Transverse colon (tissue), 4 donors: Measurements from ENCODE around the gene RPLP2. TPM values are rescaled to one million over a fixed set of nuclear protein-coding genes. Genes with fewer than 3 reads are reported as not detected.
A peak's percentile ranks its signal among the peaks of the same experiment; 100 is the strongest.

ENCODE experiments used
- DNase-seq: peaks from one replicate; pipeline ENCODE4 v3.0.0-alpha.2; 2019
- H3K27ac ChIP-seq, 4 donors: fragments of 200-600 bp; sonication (generic); 2 replicates each; pipeline ENCODE4 v1.5.1; 2016 to 2018; ENCODE audit warnings: inconsistent platforms in 4 of 4
- H3K27me3 ChIP-seq: fragments of 200-600 bp; sonication (generic); 2 replicates; pipeline ENCODE4 v1.5.1; 2017; ENCODE audit warnings: inconsistent platforms
- H3K36me3 ChIP-seq, 4 donors: fragments of 200-600 bp; sonication (generic); 2 replicates each; pipeline ENCODE4 v1.5.1; 2017 to 2019; ENCODE audit warnings: inconsistent platforms in 4 of 4
- H3K4me1 ChIP-seq, 4 donors: fragments of 200-600 bp; sonication (generic); 2 replicates each; pipeline ENCODE4 v1.5.1; 2017 to 2020; ENCODE audit warnings: inconsistent platforms in 4 of 4
- H3K4me3 ChIP-seq, 4 donors: fragments of 200-600 bp; sonication (generic); 1 replicate in 1 of 4; 2 replicates in 3 of 4; pipeline versions ENCODE4 v1.5.1 to v1.6.1; 2017 to 2019; ENCODE audit warnings: inconsistent platforms in 4 of 4
- H3K9me3 ChIP-seq, 2 donors: fragments of 200-600 bp; sonication (generic); 2 replicates each; pipeline ENCODE4 v1.5.1; 2017 to 2019; ENCODE audit warnings: inconsistent platforms in 2 of 2
- CTCF ChIP-seq, 5 experiments: fragments of 200-600 bp in 3 of 5; fragments of 450-650 bp in 2 of 5; sonication (generic) in 3 of 5; IDR thresholded peaks; 1 replicate in 2 of 5; 2 replicates in 3 of 5; pipeline ENCODE4 v1.5.1; 2016 to 2017; ENCODE audit warnings: antibody characterized with exemption in 5 of 5, inconsistent platforms in 3 of 5, mild to moderate bottlenecking in 2 of 5, moderate library complexity in 1 of 5
- EP300 ChIP-seq: sonication (generic); formaldehyde crosslinking; IDR thresholded peaks from one replicate; pipeline ENCODE4 v1.6.1; 2017; ENCODE audit warnings: antibody characterized with exemption, low read depth
- POLR2A ChIP-seq: fragments of 450-650 bp; IDR thresholded peaks from one replicate; pipeline ENCODE4 v1.6.1; 2016; ENCODE audit warnings: antibody characterized with exemption, mild to moderate bottlenecking, moderate library complexity
- POLR2AphosphoS5 ChIP-seq, 3 donors: sonication (generic); formaldehyde crosslinking; IDR thresholded peaks; one replicate each; pipeline ENCODE4 v1.6.1; 2016; ENCODE audit warnings: antibody characterized with exemption in 3 of 3
- WGBS, 2 donors: methylation state at CpG; one replicate each; pipeline ENCODE4 v1.1.5; 2018; ENCODE audit warnings: low coverage in 1 of 2; 5-methylcytosine and 5-hydroxymethylcytosine counted together
- in situ Hi-C, 4 donors: fragments of 200-750 bp; cut with MboI; loops; one replicate each; pipeline versions ENCODE4 v1.15.0 to v1.15.1; 2017; ENCODE audit warnings: low sequenced_read_pairs in 3 of 4, low pct_ligation_motif_present in 1 of 4, low pct_unique_long_range_greater_than_20kb in 1 of 4
- intact Hi-C: fragments of 100-400 bp; cut with DNase I; formaldehyde crosslinking; loops from one replicate; pipeline ENCODE4 v1.15.1; 2023; ENCODE audit warnings: low total_unique reads
- total RNA-seq, 4 donors: library from RNA; depleted of rRNA; stranded (reverse); fragments of >200 nt; gene quantifications; one replicate each; pipeline ENCODE4 v1.1.0, GENCODE V29; 2016

RPLP2 gene
- total RNA-seq, 4 donors from 2014 or later, result 273 to 670 (median 466) TPM

DNA sequence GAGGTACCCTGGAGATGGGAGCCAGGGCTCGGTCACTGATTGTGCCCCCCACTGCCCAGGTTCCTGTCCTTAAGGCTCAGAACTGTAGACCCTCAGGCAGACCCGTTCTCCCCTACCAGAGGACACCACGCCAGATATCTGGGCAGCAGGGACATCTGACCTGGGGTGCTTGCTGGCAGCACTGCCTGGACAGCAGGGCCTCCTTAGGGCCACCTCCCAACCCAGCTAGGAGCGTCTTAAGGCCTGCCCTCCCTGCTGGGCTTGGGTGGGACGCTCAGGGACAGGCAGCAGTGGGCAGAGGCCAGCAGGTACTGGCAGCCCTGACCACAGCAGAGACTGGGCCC is 29.5 kb downstream of the RPLP2 start:
- peak overlapping the region in 3 of 4 donors; percentile 7 to 91 (median 28) for H3K27ac ChIP-seq
- no peak overlapping the region for H3K4me3 ChIP-seq
- in situ Hi-C loops (no loop called here), intact Hi-C loops (no loop called here)
- TF ChIP-seq CTCF (IDR thresholded peaks at IDR 0.05), result no peak
- no peak for TF ChIP-seq POLR2A
- TF ChIP-seq POLR2AphosphoS5 (IDR thresholded peaks at IDR 0.05), result no peak
- TF ChIP-seq EP300, result no peak
- 95% methylated on average over 4 of the region's 5 CpGs; no CpG with 5 or more reads in 1 of the 2 donors for WGBS, 2 donors
- H3K36me3 ChIP-seq, result peaks cover 0 to 16% (median 6%) of the 10 kb centered on the region in 4 donors
- no peak for DNase-seq
- no peaks in the 10 kb centered on the region for H3K9me3 ChIP-seq
- H3K27me3 ChIP-seq, result peaks cover 11% of the 10 kb centered on the region
- H3K4me1 ChIP-seq, result peaks cover 22 to 88% (median 60%) of the 10 kb centered on the region in 4 donors

DNA sequence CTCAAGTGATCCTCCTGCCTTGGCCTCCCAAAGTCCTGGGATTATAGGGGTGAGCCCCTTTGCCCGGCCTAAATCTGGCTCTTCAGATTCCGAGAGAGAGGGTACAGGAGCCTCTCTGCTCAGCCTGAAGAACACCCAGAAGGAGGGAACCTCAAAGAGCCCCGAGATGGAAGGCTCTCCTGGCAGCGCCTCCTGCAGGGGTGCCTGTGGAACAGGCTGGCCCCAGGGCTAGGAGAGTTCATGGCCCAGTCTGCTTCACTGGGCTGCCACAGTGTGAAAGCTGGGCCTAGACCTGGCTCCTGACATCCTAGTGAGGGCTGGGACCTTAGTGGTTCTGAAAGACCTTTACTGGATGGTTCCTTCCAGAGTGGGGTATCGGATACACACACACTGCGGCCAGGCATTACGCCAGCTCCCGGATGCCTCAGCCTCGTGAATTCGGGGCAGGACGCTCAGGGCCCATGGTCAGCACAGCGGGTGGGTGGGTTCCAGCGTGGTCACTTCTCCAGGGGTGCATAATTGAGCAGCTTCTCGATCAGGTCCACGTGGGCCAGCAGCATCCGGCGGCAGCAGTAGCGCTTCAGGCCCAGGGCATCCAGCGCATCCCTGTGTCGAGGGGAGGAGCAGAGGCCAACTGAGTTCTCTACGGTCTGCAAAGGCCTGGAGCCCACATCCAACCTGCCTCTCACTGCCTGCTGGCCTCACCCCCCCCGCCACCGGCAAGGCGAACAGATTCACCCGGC is 30.3 kb downstream of the RPLP2 start:
- peaks cover 23 to 88% (median 60%) of the 10 kb centered on the region in 4 donors for H3K4me1 ChIP-seq

GRCh38 chr11:841981-842369 is 32.2 kb downstream of the RPLP2 start:
- DNase-seq, result no peak
- Histone ChIP-seq H3K4me1 (peaks cover 21 to 82% (median 55%) of the 10 kb centered on the region in 4 donors), H3K9me3 (no peaks in the 10 kb centered on the region), H3K4me3 (peak overlapping the region; percentile 62 to 98 (median 83)), H3K36me3 (peaks cover 0 to 16% (median 6%) of the 10 kb centered on the region in 4 donors), H3K27me3 (peaks cover 11% of the 10 kb centered on the region), H3K27ac (peak overlapping the region; percentile 88 to 94 (median 90))
- in situ Hi-C loops (no loop called here), intact Hi-C loops (loop anchor here (5.0 kb wide), 1 partner anchor 1920 kb away; no protein-coding TSS in a partner anchor)
- TF ChIP-seq CTCF (IDR thresholded peaks at IDR 0.05), result no peak
- peak in 1 of 3 donors; percentile 10 for TF ChIP-seq POLR2AphosphoS5 (IDR thresholded peaks at IDR 0.05)
- 0 to 1% methylated on average over 7 to 25 of the region's 27 CpGs for WGBS, 2 donors

More for the DNA sequence above, 30.3 kb downstream of the RPLP2 start:
- TF ChIP-seq CTCF (IDR thresholded peaks at IDR 0.05), result peak in 3 of 5 experiments; percentile 11 to 27 (median 13)
- TF ChIP-seq POLR2A, result peak; percentile 5
- no peak for TF ChIP-seq EP300
- in situ Hi-C loops, result no loop called here
- DNase-seq, result no peak
- peaks cover 0 to 16% (median 6%) of the 10 kb centered on the region in 4 donors for H3K36me3 ChIP-seq
- no peaks in the 10 kb centered on the region for H3K9me3 ChIP-seq
- H3K27me3 ChIP-seq, result peaks cover 11% of the 10 kb centered on the region
- peak overlapping the region in 1 of 4 donors; percentile 91 for H3K27ac ChIP-seq
- 80 to 83% methylated on average over 3 to 20 of the region's 25 CpGs for WGBS, 2 donors
- no peak overlapping the region for H3K4me3 ChIP-seq
- intact Hi-C loops, result loop anchor here (5.0 kb wide), 1 partner anchor 1922 kb away; no protein-coding TSS in a partner anchor

DNA sequence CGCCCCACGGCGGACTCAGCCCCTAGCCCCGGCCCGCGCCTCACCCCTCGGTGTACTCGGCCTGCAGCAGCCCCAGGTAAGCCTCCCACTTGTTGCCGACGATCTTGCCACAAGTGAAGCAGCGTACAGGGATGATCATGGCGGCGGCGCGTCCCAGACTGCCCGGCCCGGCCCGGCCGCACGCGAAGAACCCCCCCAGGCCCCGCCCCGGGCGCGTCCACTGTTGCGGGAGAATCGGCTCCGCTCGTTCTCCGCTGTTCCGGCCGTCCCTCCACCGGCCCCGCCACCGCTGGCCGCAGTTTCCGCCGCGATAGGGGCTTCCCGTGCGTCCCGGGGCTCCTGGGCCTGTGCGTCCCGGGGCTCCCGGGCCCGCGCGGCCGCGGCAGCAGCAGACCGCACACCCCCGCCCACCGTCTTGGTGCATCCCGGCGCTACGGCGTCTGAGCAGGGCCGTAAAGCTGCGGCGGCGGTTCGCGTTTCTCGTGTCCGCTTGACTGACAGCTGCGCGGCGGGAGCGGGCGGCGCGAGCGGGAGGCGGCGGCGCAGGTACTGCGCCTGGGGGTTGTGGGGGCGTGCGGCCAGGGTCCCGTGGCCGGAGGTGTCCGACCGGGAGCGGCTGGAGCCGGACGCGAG is 32.7 kb downstream of the RPLP2 start, which contains the start of the genes POLR2L and TSPAN4:
POLR2L (minus strand) TSS at position 160 of the 633 bp plus-strand sequence; CDS start at position 139, 21 bp downstream.
TSPAN4 (plus strand) TSS at position 483 of the 633 bp plus-strand sequence. CDS start 7,453 bp downstream, outside the sequence.
- peak within 1 kb of the TSS; percentile 88 to 94 (median 90) for H3K27ac ChIP-seq
- peaks cover 21 to 77% (median 52%) of the 10 kb centered on the region in 4 donors for H3K4me1 ChIP-seq
- intact Hi-C loops, result loop anchor here (5.0 kb wide), 1 partner anchor 1920 kb away; no protein-coding TSS in a partner anchor
- peak; percentile 91 for DNase-seq
- in situ Hi-C loops, result no loop called here
- H3K4me3 ChIP-seq, result peak within 1 kb of the TSS; percentile 62 to 98 (median 83)
- TF ChIP-seq POLR2AphosphoS5 (IDR thresholded peaks at IDR 0.05) (peak; percentile 69 to 95 (median 94)), CTCF (IDR thresholded peaks at IDR 0.05) (no peak), POLR2A (peak; percentile 91), EP300 (no peak)
- H3K36me3 ChIP-seq, result peaks cover 0 to 11% (median 4%) of the 10 kb centered on the region in 4 donors
- H3K27me3 ChIP-seq, result peaks cover 11% of the 10 kb centered on the region
- H3K9me3 ChIP-seq, result no peaks in the 10 kb centered on the region
- WGBS, 2 donors, result 0% methylated on average over 6 of the region's 87 CpGs; no CpG with 5 or more reads in 1 of the 2 donors
